Prostate gland (tissue), 2 donors: ENCODE measurements around the gene NOS1AP.

ENCODE experiments used
- CTCF ChIP-seq, 4 experiments: fragments of 200-600 bp in 2 of 4; fragments of 450-650 bp in 2 of 4; sonication (generic) in 2 of 4; IDR thresholded peaks; 1 replicate in 3 of 4; 2 replicates in 1 of 4; pipeline ENCODE4 v1.5.1; 2016 to 2019; ENCODE audit warnings: antibody characterized with exemption in 4 of 4, mild to moderate bottlenecking in 2 of 4, moderate library complexity in 2 of 4
- POLR2A ChIP-seq: fragments of 450-650 bp; IDR thresholded peaks from one replicate; pipeline ENCODE4 v1.6.1; 2016; ENCODE audit warnings: antibody characterized with exemption, mild to moderate bottlenecking
- POLR2AphosphoS5 ChIP-seq: sonication (generic); formaldehyde crosslinking; IDR thresholded peaks from one replicate; pipeline ENCODE4 v1.6.1; 2017; ENCODE audit warnings: antibody characterized with exemption

GRCh38 chr1:162117039-162117774, 47.7 kb downstream of the NOS1AP start:
- no peak for TF ChIP-seq CTCF (IDR thresholded peaks at IDR 0.05)
- no peak for TF ChIP-seq POLR2AphosphoS5
- no peak for TF ChIP-seq POLR2A
